ENCODE measurements around the gene TGFBR1. TPM values are rescaled to one million over a fixed set of nuclear protein-coding genes. Genes with fewer than 3 reads are reported as not detected.

Gene TGFBR1
- total and polyA plus RNA-seq, 2 donors (not counting 3 experiments of a cell fraction or from before 2014, with no cell fraction given) = 5.8 to 18.6 TPM

DNA sequence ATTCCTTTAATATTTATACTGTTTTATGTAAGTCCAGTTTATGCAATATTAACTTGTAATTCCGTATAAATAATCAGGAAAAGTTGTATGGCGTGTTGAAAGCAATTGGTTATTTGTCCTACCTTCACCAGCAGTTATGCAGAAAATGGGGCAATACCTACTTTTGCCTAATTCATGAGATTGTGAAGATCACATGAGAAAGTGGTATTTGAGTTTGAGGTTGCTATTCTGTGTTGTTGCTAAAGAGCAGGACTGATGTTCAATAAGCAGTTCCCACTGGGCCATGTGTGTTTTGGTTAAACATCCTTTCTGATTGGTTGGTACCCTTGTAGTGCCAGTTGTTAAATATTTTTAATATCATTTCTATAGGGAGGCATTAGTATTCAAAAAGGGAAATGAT, 3.2 kb downstream of the TGFBR1 start:
- Histone ChIP-seq H3K27ac (ENCODE audit: insufficient read depth, low read depth, low read length) (no peak overlapping the region), H3K4me1 (ENCODE audit: control insufficient read depth, extremely low read depth, insufficient read depth, low read length) (peaks cover 13% of the 10 kb centered on the region), H3K9me3 (replicated peaks; ENCODE audit: control insufficient read depth, insufficient read depth, low read length) (no peaks in the 10 kb centered on the region), H3K9ac (replicated peaks; ENCODE audit: extremely low read depth, insufficient read depth, low read length) (no peak overlapping the region), H3K79me2 (ENCODE audit: control insufficient read depth, insufficient read depth, low read length) (peaks cover 5% of the 10 kb centered on the region), H3K4me2 (ENCODE audit: insufficient read depth, low read length) (no peak overlapping the region), H3K36me3 (ENCODE audit: control insufficient read depth in 2 of 2, extremely low read depth in 1 of 2, insufficient read depth in 2 of 2, low read length in 2 of 2) (no peaks in the 10 kb centered on the region), H2AFZ (ENCODE audit: low read depth, low read length) (no peak overlapping the region), H3K4me3 (replicated peaks in 1 of 3; ENCODE audit: insufficient read depth in 1 of 3, low read depth in 1 of 3, low read length in 3 of 3) (no peak overlapping the region), H4K20me1 (replicated peaks; ENCODE audit: control insufficient read depth, extremely low read depth, insufficient read depth, low read length) (no peaks in the 10 kb centered on the region), H3K27me3 (ENCODE audit: control insufficient read depth in 2 of 2, insufficient read depth in 2 of 2, low read length in 2 of 2) (no peaks in the 10 kb centered on the region), H3K9me1 (replicated peaks; ENCODE audit: control insufficient read depth, extremely low read depth, insufficient read depth, low read length) (no peaks in the 10 kb centered on the region)
- dilution Hi-C loops (cut with MboI; ENCODE audit: extremely low pct_ligation_motif_present, low sequenced_read_pairs) = no loop called here
- TF ChIP-seq GATA2 (IDR thresholded peaks at IDR 0.05; ENCODE audit: insufficient read depth, insufficient read length, low read depth, low read length) (no peak), POLR2AphosphoS5 (IDR thresholded peaks at IDR 0.05; ENCODE audit: insufficient read depth, low read depth, low read length) (no peak), MYC (IDR thresholded peaks at IDR 0.05; ENCODE audit: low read depth, low read length) (no peak), POLR2A (IDR thresholded peaks at IDR 0.05; ENCODE audit: low read depth, low read length) (no peak), JUN (IDR thresholded peaks at IDR 0.05; ENCODE audit: borderline replicate concordance, insufficient read depth, insufficient read length, low read depth) (no peak), FOS (IDR thresholded peaks at IDR 0.05; ENCODE audit: borderline replicate concordance, insufficient read depth, low read length) (no peak), EZH2 (IDR thresholded peaks at IDR 0.05; ENCODE audit: borderline replicate concordance, low read depth, low read length, severe bottlenecking) (no peak)
- TF ChIP-seq, protein P1, sequence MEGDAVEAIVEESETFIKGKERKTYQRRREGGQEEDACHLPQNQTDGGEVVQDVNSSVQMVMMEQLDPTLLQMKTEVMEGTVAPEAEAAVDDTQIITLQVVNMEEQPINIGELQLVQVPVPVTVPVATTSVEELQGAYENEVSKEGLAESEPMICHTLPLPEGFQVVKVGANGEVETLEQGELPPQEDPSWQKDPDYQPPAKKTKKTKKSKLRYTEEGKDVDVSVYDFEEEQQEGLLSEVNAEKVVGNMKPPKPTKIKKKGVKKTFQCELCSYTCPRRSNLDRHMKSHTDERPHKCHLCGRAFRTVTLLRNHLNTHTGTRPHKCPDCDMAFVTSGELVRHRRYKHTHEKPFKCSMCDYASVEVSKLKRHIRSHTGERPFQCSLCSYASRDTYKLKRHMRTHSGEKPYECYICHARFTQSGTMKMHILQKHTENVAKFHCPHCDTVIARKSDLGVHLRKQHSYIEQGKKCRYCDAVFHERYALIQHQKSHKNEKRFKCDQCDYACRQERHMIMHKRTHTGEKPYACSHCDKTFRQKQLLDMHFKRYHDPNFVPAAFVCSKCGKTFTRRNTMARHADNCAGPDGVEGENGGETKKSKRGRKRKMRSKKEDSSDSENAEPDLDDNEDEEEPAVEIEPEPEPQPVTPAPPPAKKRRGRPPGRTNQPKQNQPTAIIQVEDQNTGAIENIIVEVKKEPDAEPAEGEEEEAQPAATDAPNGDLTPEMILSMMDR (IDR thresholded peaks at IDR 0.05; ENCODE audit: extremely low read depth in 1 of 2, insufficient read depth in 1 of 2, low read depth in 1 of 2, low read length in 2 of 2) = no peak
- TF ChIP-seq, protein P2, sequence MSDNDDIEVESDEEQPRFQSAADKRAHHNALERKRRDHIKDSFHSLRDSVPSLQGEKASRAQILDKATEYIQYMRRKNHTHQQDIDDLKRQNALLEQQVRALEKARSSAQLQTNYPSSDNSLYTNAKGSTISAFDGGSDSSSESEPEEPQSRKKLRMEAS (IDR thresholded peaks at IDR 0.05; ENCODE audit: insufficient read depth, insufficient read length) = no peak
- ChIA-PET CTCF (no interaction called here), POLR2A (no interaction called here)
- no peak for DNase-seq (ENCODE audit: low read depth, low spot score)
- BruUV-seq (replicated peaks) = no TSS peak
- intact Hi-C loops (cut with micrococcal nuclease) = no loop called here
- no peak for FAIRE-seq
